Measurements from ENCODE around the gene AMOTL1. TPM values are rescaled to one million over a fixed set of nuclear protein-coding genes. Genes with fewer than 3 reads are reported as not detected.
A peak's percentile ranks its signal among the peaks of the same experiment; 100 is the strongest.

Gene AMOTL1
- total RNA-seq, 1 donor from 2014 or later: 35.9 TPM

- Mint-ChIP-seq H3K9me3 (ENCODE audit: unreplicated experiment) (no peaks in the 10 kb centered on the region), H3K4me3 (ENCODE audit: unreplicated experiment) (no peak overlapping the region), H3K36me3 (ENCODE audit: low read depth, unreplicated experiment) (no peaks in the 10 kb centered on the region), H3K27me3 (ENCODE audit: unreplicated experiment) (peaks cover 13% of the 10 kb centered on the region), H3K4me1 (ENCODE audit: unreplicated experiment) (peaks cover 64% of the 10 kb centered on the region), H3K27ac (ENCODE audit: unreplicated experiment) (peak overlapping the region; percentile 96)
- TF ChIP-seq CTCF (IDR thresholded peaks at IDR 0.05; ENCODE audit: unreplicated experiment): no peak
- DNase-seq (ENCODE audit: low spot score): peak; percentile 15
Measured at GRCh38 chr11:94731880-94732601, 36.1 kb upstream of the AMOTL1 start.

DNA sequence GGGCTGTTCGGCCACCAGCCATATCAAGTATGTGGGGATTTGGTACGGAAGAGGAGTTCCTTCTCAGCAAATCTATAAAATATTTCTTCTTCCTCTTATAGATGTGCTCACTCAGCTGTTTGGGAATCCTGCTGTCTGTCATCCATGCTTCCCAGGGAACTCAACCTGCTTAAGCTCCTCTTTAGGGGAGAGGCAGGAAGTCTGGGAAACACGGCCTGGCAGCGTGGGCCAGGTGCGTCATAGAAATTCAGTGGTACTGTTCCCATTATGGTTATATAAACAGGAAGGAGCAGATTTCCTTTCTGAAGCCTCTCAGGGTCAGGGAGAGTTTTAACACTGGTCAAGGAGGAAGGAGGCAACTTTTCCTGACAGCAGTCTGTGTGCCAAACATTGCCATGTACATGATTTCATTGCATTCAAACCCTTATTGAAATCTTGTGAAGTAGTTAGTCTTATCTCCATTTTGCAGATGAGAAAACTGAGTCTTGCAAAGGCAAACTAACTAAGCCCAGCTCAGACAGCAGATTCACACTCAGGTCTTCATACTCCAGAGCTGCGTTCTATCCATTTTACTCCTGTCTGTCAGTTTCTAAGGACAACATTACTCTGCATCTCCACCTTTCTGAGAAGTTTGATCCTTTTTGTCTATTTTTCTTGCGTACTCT is 35.4 kb upstream of the AMOTL1 start:
- no peaks in the 10 kb centered on the region for H3K36me3 Mint-ChIP-seq (ENCODE audit: low read depth, unreplicated experiment)
- no peaks in the 10 kb centered on the region for H3K9me3 Mint-ChIP-seq (ENCODE audit: unreplicated experiment)
- H3K4me1 Mint-ChIP-seq (ENCODE audit: unreplicated experiment): peaks cover 64% of the 10 kb centered on the region
- H3K4me3 Mint-ChIP-seq (ENCODE audit: unreplicated experiment): no peak overlapping the region
- no peak for TF ChIP-seq CTCF (IDR thresholded peaks at IDR 0.05; ENCODE audit: unreplicated experiment)
- peaks cover 13% of the 10 kb centered on the region for H3K27me3 Mint-ChIP-seq (ENCODE audit: unreplicated experiment)
- H3K27ac Mint-ChIP-seq (ENCODE audit: unreplicated experiment): peak overlapping the region; percentile 96
- DNase-seq (ENCODE audit: low spot score): peak; percentile 47

GRCh38 chr11:94734563-94735275 is 33.4 kb upstream of the AMOTL1 start:
- Mint-ChIP-seq H3K27ac (ENCODE audit: unreplicated experiment) (peak overlapping the region; percentile 87), H3K36me3 (ENCODE audit: low read depth, unreplicated experiment) (no peaks in the 10 kb centered on the region), H3K4me3 (ENCODE audit: unreplicated experiment) (peak overlapping the region; percentile 26), H3K9me3 (ENCODE audit: unreplicated experiment) (no peaks in the 10 kb centered on the region), H3K27me3 (ENCODE audit: unreplicated experiment) (peaks cover 13% of the 10 kb centered on the region), H3K4me1 (ENCODE audit: unreplicated experiment) (peaks cover 59% of the 10 kb centered on the region)
- no peak for DNase-seq (ENCODE audit: low spot score)
- no peak for TF ChIP-seq CTCF (IDR thresholded peaks at IDR 0.05; ENCODE audit: unreplicated experiment)

DNA sequence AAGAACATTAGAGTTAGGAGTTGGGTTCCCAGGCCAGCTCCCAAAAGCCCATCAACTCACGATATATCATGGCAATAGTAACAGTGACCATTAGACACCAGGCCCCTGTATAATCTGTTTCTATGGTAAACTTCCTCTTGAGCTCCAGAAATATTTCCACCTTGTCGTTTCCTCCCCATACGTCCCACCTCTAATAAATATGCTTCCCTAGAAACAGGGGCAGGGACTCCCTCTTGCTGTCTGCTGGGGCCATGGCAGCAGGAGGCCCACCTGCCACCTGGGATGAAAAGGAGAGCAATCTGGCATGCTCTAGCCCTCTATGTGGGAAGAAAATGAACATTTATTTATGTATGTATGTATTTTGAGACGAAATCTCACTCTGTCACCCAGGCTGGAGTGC is 32.2 kb upstream of the AMOTL1 start:
- Mint-ChIP-seq H3K36me3 (ENCODE audit: low read depth, unreplicated experiment) (peaks cover 1% of the 10 kb centered on the region), H3K4me3 (ENCODE audit: unreplicated experiment) (no peak overlapping the region), H3K27me3 (ENCODE audit: unreplicated experiment) (peaks cover 13% of the 10 kb centered on the region), H3K9me3 (ENCODE audit: unreplicated experiment) (no peaks in the 10 kb centered on the region), H3K4me1 (ENCODE audit: unreplicated experiment) (peaks cover 48% of the 10 kb centered on the region), H3K27ac (ENCODE audit: unreplicated experiment) (peak overlapping the region; percentile 87)
- TF ChIP-seq CTCF (IDR thresholded peaks at IDR 0.05; ENCODE audit: unreplicated experiment): peak; percentile 34
- peak; percentile 22 for DNase-seq (ENCODE audit: low spot score)
